K562 (cell line): ENCODE data around the gene CYP46A1. TPM values are rescaled to one million over a fixed set of nuclear protein-coding genes. Genes with fewer than 3 reads are reported as not detected.

Experiments used
- CBX3 ChIP-seq, 2 experiments: IDR thresholded peaks; 1 replicate in 1 of 2; 2 replicates in 1 of 2; pipeline ENCODE4 v1.6.1; 2012; ENCODE audit warnings: inconsistent platforms in 2 of 2, low read length in 2 of 2, borderline replicate concordance in 1 of 2, control low read depth in 1 of 2
- COPS2 ChIP-seq: fragments of 450-650 bp; conservative IDR thresholded peaks from 2 replicates; pipeline ENCODE4 v1.6.1; 2016; ENCODE audit warnings: mild to moderate bottlenecking, moderate library complexity
- FOSL1 ChIP-seq: fragments of 200-800 bp; sonication (Bioruptor generic); conservative IDR thresholded peaks from 2 replicates; pipeline ENCODE4 v1.6.1; 2016; ENCODE audit warnings: missing genetic modification characterization, missing compliant biosample characterization
- NFIC ChIP-seq: fragments of 450-650 bp; IDR thresholded peaks from 2 replicates; pipeline ENCODE4 v1.6.1; 2017; ENCODE audit warnings: mild to moderate bottlenecking, inconsistent platforms
- NR4A1 ChIP-seq, 2 experiments: fragments of 250-450 bp in 1 of 2; fragments of 450-650 bp in 1 of 2; sonication (Bioruptor Pico) in 1 of 2; IDR thresholded peaks; 2 replicates each; pipeline versions ENCODE4 v1.4.0 to v1.6.1; 2016 to 2020; ENCODE audit warnings: mild to moderate bottlenecking in 2 of 2, missing compliant biosample characterization in 1 of 2, missing genetic modification characterization in 1 of 2, moderate library complexity in 1 of 2
- RBBP5 ChIP-seq: fragments of 200-600 bp; sonication (generic); IDR thresholded peaks from 2 replicates; pipeline ENCODE4 v1.6.1; 2012; ENCODE audit warnings: borderline replicate concordance, mild to moderate bottlenecking, low read length, control low read depth, inconsistent platforms; ENCODE audit not compliant: insufficient read depth, poor library complexity, severe bottlenecking
- SMAD2 ChIP-seq: fragments of 150-350 bp; IDR thresholded peaks from 2 replicates; pipeline ENCODE4 v1.6.1; 2014; ENCODE audit warnings: low read depth, mild to moderate bottlenecking, low read length
- ZNF431 ChIP-seq: sonication (generic); formaldehyde crosslinking; IDR thresholded peaks from 2 replicates; pipeline ENCODE4 v1.8.0; 2022; ENCODE audit warnings: mild to moderate bottlenecking, missing genetic modification reagents
- ZNF444 ChIP-seq: fragments of 250-450 bp; sonication (Bioruptor Pico); IDR thresholded peaks from 2 replicates; pipeline ENCODE4 v1.4.0; 2020; ENCODE audit warnings: mild to moderate bottlenecking, moderate library complexity
- ZNF668 ChIP-seq: fragments of 250-450 bp; sonication (Bioruptor Pico); IDR thresholded peaks from 2 replicates; pipeline ENCODE4 v1.8.0; 2022; ENCODE audit warnings: mild to moderate bottlenecking, inconsistent platforms
- ZNF79 ChIP-seq: fragments of 250-450 bp; sonication (Bioruptor Pico); IDR thresholded peaks from 2 replicates; pipeline ENCODE4 v1.4.0; 2020; ENCODE audit warnings: low read depth, mild to moderate bottlenecking, moderate library complexity
- polyA plus RNA-seq, 8 experiments: library from polyadenylated mRNA; depleted of rRNA in 4 of 8; stranded (reverse) in 5 of 8; unstranded in 3 of 8; fragments of >200 nt; fragmentation: Nextera tagmentation in 2 of 8; fragmentation: Illumina TruSeq in 1 of 8; extraction: Ambion mirVana in 2 of 8; extraction: Trizol in 1 of 8; gene quantifications; 2 replicates each; pipeline versions ENCODE4 v1.2.1 to v1.2.3, GENCODE V29; 2011 to 2014; ENCODE audit warnings: inconsistent platforms in 1 of 8, missing spikeins in 1 of 8
- total RNA-seq, 7 experiments: library from RNA; depleted of rRNA in 6 of 7; stranded (reverse); fragments of >200 nt in 6 of 7; fragmentation: Illumina TruSeq in 2 of 7; extraction: Trizol in 2 of 7; gene quantifications; 2 replicates each; pipeline versions ENCODE4 v1.2.1 to v1.2.3, GENCODE V29; 2011 to 2021; ENCODE audit warnings: low replicate concordance in 1 of 7
- TF ChIP-seq, protein P1 (sequence below): fragments of 450-650 bp; IDR thresholded peaks from 2 replicates; pipeline ENCODE4 v1.6.1; 2016; ENCODE audit warnings: mild to moderate bottlenecking, moderate library complexity
- TF ChIP-seq, protein P2 (sequence below): fragments of 450-650 bp; IDR thresholded peaks from 2 replicates; pipeline ENCODE4 v1.6.1; 2016; ENCODE audit warnings: antibody characterized with exemption

Gene CYP46A1
- total and polyA plus RNA-seq, 9 of the 15 experiments (the other 6 are each of a cell fraction or from before 2014, with no cell fraction given), result not detected

DNA sequence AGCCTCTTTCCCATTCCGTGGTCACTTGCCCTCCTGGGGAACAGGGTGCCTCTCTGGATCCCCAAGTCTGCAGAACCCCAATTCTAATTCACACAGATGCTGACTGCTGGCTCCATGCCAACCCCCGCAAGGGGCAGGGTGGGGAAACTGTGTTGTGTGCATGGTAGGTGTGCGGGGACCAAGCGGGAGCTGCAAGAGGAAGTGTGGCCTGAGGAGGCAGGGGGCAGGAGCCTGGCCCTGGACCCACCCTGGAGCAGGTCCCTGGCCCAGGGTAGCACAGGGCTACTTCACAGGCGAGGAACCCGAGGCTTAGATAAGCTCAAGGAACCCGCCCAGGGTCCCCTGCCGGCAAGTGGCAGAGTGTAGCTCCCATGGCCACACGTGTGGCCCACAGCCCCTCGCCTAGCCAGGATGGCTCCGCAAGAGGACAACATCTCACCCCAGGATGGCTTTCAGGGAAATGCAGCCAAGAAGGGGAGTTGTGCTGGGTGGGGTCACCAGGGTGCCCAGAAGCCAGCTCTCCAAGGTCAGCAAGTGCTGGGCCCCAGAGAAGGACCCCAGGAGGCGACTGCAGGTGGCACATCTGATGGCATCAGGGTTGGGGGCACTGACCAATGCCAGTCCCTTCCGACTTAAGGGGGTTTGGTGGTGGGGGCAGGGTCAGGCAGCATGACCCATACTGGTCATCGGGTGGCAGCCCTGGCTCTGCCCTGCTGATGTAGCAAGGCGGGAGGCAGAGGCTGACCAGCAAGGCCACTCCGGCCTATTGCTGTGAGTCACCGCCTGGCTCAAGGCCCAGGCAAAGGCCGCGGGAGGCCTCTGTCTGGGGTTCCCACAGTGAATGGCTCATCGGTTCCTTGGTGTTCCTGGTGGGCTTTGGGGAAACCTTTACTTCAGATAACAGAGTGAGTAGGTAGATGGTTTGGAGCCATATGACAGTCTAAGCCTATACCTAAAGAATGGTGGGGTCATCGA lies 71.8 kb downstream of the CYP46A1 start (continued):
- no peak for TF ChIP-seq ZNF668 (CRISPR knock-in tag)
- TF ChIP-seq NFIC, result peak; percentile 69
- TF ChIP-seq, protein P1, sequence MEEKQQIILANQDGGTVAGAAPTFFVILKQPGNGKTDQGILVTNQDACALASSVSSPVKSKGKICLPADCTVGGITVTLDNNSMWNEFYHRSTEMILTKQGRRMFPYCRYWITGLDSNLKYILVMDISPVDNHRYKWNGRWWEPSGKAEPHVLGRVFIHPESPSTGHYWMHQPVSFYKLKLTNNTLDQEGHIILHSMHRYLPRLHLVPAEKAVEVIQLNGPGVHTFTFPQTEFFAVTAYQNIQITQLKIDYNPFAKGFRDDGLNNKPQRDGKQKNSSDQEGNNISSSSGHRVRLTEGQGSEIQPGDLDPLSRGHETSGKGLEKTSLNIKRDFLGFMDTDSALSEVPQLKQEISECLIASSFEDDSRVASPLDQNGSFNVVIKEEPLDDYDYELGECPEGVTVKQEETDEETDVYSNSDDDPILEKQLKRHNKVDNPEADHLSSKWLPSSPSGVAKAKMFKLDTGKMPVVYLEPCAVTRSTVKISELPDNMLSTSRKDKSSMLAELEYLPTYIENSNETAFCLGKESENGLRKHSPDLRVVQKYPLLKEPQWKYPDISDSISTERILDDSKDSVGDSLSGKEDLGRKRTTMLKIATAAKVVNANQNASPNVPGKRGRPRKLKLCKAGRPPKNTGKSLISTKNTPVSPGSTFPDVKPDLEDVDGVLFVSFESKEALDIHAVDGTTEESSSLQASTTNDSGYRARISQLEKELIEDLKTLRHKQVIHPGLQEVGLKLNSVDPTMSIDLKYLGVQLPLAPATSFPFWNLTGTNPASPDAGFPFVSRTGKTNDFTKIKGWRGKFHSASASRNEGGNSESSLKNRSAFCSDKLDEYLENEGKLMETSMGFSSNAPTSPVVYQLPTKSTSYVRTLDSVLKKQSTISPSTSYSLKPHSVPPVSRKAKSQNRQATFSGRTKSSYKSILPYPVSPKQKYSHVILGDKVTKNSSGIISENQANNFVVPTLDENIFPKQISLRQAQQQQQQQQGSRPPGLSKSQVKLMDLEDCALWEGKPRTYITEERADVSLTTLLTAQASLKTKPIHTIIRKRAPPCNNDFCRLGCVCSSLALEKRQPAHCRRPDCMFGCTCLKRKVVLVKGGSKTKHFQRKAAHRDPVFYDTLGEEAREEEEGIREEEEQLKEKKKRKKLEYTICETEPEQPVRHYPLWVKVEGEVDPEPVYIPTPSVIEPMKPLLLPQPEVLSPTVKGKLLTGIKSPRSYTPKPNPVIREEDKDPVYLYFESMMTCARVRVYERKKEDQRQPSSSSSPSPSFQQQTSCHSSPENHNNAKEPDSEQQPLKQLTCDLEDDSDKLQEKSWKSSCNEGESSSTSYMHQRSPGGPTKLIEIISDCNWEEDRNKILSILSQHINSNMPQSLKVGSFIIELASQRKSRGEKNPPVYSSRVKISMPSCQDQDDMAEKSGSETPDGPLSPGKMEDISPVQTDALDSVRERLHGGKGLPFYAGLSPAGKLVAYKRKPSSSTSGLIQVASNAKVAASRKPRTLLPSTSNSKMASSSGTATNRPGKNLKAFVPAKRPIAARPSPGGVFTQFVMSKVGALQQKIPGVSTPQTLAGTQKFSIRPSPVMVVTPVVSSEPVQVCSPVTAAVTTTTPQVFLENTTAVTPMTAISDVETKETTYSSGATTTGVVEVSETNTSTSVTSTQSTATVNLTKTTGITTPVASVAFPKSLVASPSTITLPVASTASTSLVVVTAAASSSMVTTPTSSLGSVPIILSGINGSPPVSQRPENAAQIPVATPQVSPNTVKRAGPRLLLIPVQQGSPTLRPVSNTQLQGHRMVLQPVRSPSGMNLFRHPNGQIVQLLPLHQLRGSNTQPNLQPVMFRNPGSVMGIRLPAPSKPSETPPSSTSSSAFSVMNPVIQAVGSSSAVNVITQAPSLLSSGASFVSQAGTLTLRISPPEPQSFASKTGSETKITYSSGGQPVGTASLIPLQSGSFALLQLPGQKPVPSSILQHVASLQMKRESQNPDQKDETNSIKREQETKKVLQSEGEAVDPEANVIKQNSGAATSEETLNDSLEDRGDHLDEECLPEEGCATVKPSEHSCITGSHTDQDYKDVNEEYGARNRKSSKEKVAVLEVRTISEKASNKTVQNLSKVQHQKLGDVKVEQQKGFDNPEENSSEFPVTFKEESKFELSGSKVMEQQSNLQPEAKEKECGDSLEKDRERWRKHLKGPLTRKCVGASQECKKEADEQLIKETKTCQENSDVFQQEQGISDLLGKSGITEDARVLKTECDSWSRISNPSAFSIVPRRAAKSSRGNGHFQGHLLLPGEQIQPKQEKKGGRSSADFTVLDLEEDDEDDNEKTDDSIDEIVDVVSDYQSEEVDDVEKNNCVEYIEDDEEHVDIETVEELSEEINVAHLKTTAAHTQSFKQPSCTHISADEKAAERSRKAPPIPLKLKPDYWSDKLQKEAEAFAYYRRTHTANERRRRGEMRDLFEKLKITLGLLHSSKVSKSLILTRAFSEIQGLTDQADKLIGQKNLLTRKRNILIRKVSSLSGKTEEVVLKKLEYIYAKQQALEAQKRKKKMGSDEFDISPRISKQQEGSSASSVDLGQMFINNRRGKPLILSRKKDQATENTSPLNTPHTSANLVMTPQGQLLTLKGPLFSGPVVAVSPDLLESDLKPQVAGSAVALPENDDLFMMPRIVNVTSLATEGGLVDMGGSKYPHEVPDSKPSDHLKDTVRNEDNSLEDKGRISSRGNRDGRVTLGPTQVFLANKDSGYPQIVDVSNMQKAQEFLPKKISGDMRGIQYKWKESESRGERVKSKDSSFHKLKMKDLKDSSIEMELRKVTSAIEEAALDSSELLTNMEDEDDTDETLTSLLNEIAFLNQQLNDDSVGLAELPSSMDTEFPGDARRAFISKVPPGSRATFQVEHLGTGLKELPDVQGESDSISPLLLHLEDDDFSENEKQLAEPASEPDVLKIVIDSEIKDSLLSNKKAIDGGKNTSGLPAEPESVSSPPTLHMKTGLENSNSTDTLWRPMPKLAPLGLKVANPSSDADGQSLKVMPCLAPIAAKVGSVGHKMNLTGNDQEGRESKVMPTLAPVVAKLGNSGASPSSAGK, result no peak
- no peak for TF ChIP-seq CBX3 (IDR thresholded peaks at IDR 0.05; ENCODE audit: borderline replicate concordance in 1 of 2, low read length in 2 of 2)
- no peak for TF ChIP-seq ZNF431 (CRISPR knock-in tag)
- TF ChIP-seq RBBP5, result no peak
- TF ChIP-seq ZNF444 (CRISPR knock-in tag), result no peak
- TF ChIP-seq FOSL1 (tag), result peak; percentile 37
- TF ChIP-seq COPS2, result no peak
- TF ChIP-seq NR4A1 (CRISPR knock-in tag; IDR thresholded peaks at IDR 0.05), result no peak
- TF ChIP-seq NR4A1 (tag; IDR thresholded peaks at IDR 0.05), result no peak
- no peak for TF ChIP-seq ZNF79
- TF ChIP-seq SMAD2, result no peak
- TF ChIP-seq, protein P2, sequence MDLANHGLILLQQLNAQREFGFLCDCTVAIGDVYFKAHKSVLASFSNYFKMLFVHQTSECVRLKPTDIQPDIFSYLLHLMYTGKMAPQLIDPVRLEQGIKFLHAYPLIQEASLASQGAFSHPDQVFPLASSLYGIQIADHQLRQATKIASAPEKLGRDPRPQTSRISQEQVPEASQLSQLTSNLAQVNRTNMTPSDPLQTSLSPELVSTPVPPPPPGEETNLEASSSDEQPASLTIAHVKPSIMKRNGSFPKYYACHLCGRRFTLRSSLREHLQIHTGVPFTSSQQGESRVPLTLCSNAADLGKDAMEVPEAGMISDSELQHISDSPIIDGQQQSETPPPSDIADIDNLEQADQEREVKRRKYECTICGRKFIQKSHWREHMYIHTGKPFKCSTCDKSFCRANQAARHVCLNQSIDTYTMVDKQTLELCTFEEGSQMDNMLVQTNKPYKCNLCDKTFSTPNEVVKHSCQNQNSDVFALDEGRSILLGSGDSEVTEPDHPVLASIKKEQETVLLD, result no peak
